ENCODE data around the gene LOXL3. TPM values are rescaled to one million over a fixed set of nuclear protein-coding genes. Genes with fewer than 3 reads are reported as not detected.

Gene LOXL3
- total and polyA plus RNA-seq, 2 of the 8 experiments (the other 6 are each of a cell fraction or from before 2014, with no cell fraction given), result 22.4 to 27.2 TPM

GRCh38 chr2:74512744-74513604 is 40.8 kb downstream of the LOXL3 start (continued):
- TF ChIP-seq CHD7 (IDR thresholded peaks at IDR 0.05; ENCODE audit: insufficient replicate concordance, low read length) (no peak), ATF3 (IDR thresholded peaks at IDR 0.05; ENCODE audit: insufficient read depth, low read depth, low read length) (no peak), MAX (IDR thresholded peaks at IDR 0.05) (peak; percentile 19; the same call in 1 of the 2 replicates)
